ENCODE results near the gene FBRS. TPM values are rescaled to one million over a fixed set of nuclear protein-coding genes. Genes with fewer than 3 reads are reported as not detected.
"Not testable (repeated sequence)": the region's sequence is repeated elsewhere in the genome, so short reads cannot be mapped to it uniquely, and the experiment has no call there.

FBRS gene
- total RNA-seq, 4 donors from 2014 or later, result 22.0 to 34.8 (median 28.0) TPM

DNA sequence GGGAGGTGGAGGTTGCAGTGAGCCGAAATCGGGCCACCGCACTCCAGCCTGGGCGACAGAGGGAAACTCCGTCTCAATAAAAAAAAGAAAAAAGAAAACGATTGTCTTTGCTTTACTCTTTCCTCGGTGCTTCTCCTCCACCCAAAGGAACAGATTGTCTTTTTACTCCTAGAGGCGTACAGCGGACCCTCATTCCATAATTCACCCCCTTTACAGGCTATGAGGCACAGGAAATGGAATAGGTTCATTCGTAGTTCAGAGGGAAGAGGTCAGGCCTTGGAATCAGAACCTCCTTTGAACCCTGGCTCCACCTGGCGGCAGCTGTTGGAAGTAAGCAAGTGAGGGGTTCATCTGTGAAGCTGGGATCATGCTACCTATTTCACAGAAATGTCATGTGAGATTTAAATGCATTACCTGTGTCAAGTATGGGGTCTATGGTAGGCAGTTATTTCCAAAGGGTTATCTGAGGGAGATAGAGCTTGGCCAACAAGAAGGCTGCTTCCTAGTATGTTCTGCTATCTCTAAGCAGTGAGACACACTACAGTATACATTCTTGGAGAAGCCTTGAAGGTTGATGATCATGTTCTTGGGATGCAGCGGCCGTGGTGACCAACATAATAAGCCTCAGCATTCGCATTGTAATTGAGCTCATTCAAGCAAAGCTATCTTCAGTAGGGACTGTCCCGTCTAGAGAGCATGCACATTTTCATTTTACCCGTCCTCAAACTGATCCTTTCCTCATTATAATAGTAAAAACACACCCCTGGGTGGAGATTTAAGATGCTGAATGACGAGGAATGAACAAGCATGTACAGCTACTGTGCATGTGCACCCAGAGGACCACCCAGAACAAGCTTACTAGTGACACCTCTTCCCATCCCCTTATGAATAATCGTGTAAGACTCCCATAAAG, 29.3 kb upstream of the FBRS start:
- Histone ChIP-seq H3K9me3 (no peaks in the 10 kb centered on the region), H3K27ac (peak overlapping the region; percentile 39 to 71 (median 61)), H3K36me3 (no peaks in the 10 kb centered on the region), H3K4me1 (no peaks in the 10 kb centered on the region), H3K27me3 (no peaks in the 10 kb centered on the region), H3K4me3 (peak overlapping the region; percentile 30 to 41 (median 34))
- ATAC-seq (peak; percentile 88 to 95), DNase-seq (peak; percentile 54 to 73)
- intact Hi-C loops (cut with DNase I; ENCODE audit: low total_unique reads) (loop anchor here (1.0 to 5.0 kb wide), 3 partner anchors 44 to 197 kb away; partner anchors contain the start of genes DCTPP1 and ZNF785), in situ Hi-C loops (cut with MboI; ENCODE audit: low sequenced_read_pairs in 4 of 4) (loop anchor here in 3 of 4 donors (10.0 to 25.0 kb wide), 2 partner anchors 192 to 194 kb away; partner anchors contain the start of genes DCTPP1 (in 3 of the 3) and SEPHS2 (in 1 of the 3))
- no peak for TF ChIP-seq POLR2A (IDR thresholded peaks at IDR 0.05)
- TF ChIP-seq, protein P1, sequence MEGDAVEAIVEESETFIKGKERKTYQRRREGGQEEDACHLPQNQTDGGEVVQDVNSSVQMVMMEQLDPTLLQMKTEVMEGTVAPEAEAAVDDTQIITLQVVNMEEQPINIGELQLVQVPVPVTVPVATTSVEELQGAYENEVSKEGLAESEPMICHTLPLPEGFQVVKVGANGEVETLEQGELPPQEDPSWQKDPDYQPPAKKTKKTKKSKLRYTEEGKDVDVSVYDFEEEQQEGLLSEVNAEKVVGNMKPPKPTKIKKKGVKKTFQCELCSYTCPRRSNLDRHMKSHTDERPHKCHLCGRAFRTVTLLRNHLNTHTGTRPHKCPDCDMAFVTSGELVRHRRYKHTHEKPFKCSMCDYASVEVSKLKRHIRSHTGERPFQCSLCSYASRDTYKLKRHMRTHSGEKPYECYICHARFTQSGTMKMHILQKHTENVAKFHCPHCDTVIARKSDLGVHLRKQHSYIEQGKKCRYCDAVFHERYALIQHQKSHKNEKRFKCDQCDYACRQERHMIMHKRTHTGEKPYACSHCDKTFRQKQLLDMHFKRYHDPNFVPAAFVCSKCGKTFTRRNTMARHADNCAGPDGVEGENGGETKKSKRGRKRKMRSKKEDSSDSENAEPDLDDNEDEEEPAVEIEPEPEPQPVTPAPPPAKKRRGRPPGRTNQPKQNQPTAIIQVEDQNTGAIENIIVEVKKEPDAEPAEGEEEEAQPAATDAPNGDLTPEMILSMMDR (IDR thresholded peaks at IDR 0.05 in 4 of 5, conservative IDR thresholded peaks at IDR 0.05 in 1 of 5), result peak; percentile 80 to 91 (median 86)

DNA sequence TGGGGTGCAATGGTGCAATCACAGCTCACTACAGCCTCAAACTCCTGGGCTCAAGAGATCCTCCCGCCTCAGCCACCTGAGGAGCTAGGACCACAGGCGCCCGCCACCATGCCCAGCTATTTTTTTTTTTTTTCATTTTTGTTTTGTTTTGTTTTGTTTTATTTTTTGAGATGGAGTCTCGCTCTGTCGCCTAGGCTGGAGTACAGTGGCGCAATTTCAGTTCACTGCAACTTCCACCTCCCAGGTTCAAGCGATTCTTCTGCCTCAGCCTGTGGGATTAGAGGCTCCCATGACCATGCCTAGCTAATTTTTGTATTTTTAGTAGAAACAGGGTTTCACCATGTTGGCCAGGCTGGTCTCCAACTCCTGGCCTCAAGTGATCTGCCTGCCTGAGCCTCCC, 25.8 kb upstream of the FBRS start:
- H3K36me3 ChIP-seq; H3K9me3 ChIP-seq; H3K27me3 ChIP-seq; DNase-seq; H3K27ac ChIP-seq; H3K4me3 ChIP-seq; ATAC-seq; intact Hi-C loops (cut with DNase I; ENCODE audit: low total_unique reads): not testable (repeated sequence)
- H3K4me1 ChIP-seq, result peaks cover 9 to 16% of the 10 kb centered on the region in 2 donors
- in situ Hi-C loops (cut with MboI; ENCODE audit: low sequenced_read_pairs in 4 of 4), result loop anchor here in 2 of 4 donors (10.0 to 25.0 kb wide), 2 partner anchors 58 to 195 kb away; partner anchors contain the start of genes DCTPP1 (in 1 of the 2), SEPHS2 (in 1 of the 2) and ZNF688 (in 1 of the 2)

DNA sequence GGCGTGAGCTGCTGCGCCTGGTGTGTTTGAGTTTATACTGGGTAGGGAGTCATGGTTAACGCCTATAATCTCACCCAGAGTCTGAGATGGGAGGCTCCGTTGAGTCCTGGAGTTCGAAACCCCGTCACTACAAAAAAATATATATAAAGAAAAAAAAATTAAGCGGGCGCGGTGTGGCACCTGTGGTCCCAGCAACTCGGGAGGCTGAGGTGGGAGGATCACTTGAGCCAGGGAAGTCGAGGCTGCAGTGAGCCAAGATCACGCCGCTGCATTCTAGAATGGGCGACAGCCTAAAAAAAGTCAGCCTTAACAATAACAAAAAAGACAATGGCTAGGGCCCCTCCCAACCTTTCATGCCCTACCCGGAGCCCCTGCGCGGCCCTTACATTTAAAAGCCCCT, 24.7 kb upstream of the FBRS start:
- no peak for DNase-seq
- no peak for ATAC-seq
- peaks cover 9 to 16% of the 10 kb centered on the region in 2 donors for H3K4me1 ChIP-seq
- intact Hi-C loops (cut with DNase I; ENCODE audit: low total_unique reads) (no loop called here), in situ Hi-C loops (cut with MboI; ENCODE audit: low sequenced_read_pairs in 4 of 4) (loop anchor here in 2 of 4 donors (10.0 to 25.0 kb wide), 2 partner anchors 59 to 196 kb away; partner anchors contain the start of genes DCTPP1 (in 1 of the 2), SEPHS2 (in 1 of the 2) and ZNF688 (in 1 of the 2))
- no peaks in the 10 kb centered on the region for H3K27me3 ChIP-seq
- no peaks in the 10 kb centered on the region for H3K9me3 ChIP-seq
- H3K4me3 ChIP-seq, result peak overlapping the region; percentile 68 to 84 (median 78)
- peak overlapping the region; percentile 83 to 92 (median 88) for H3K27ac ChIP-seq
- TF ChIP-seq POLR2A (IDR thresholded peaks at IDR 0.05), result no peak
- TF ChIP-seq, protein P1 (IDR thresholded peaks at IDR 0.05 in 4 of 5, conservative IDR thresholded peaks at IDR 0.05 in 1 of 5), result no peak
- no peaks in the 10 kb centered on the region for H3K36me3 ChIP-seq

DNA sequence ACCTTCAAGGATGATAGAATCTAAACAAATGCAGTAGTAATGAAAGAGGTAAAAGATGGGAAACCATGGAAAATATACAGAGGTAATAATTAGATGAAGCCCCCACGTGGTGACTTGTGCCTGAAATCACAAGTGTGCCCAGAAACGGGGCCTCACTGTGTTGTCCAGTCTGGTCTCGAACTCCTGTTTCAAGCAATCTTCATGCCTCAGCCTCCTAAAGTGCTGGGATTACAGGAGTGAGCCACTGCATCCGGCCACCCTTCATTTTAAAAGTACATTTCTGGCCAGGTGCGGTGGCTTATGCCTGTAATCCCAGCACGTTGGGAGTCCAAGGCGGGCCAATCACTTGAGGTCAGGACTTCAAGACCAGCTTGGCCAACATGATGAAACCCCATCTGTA, 21.6 kb upstream of the FBRS start:
- no peak for DNase-seq

DNA sequence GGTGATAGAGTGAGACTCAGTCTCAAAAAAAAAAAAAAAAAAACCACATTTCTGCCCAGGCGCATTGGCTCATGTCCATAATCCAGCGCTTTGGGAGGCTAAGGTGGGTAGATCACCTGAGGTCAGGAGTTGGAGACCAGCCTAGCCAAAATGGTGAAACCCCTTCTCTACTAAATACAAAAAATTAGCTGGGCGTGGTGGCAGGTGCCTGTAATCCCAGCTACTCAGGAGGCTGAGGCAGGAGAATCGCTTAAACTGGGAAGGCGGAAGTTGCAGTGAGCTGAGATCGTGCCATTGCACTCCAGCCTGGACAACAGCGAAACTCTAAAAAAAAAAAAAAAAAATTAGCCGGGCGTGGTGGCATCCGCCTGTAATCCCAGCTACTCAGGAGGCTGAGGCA, 21.1 kb upstream of the FBRS start:
- H3K36me3 ChIP-seq; H3K27ac ChIP-seq; ATAC-seq; DNase-seq; H3K4me3 ChIP-seq; intact Hi-C loops (cut with DNase I; ENCODE audit: low total_unique reads); H3K27me3 ChIP-seq; H3K9me3 ChIP-seq: not testable (repeated sequence)
- peaks cover 9 to 16% of the 10 kb centered on the region in 2 donors for H3K4me1 ChIP-seq
- in situ Hi-C loops (cut with MboI; ENCODE audit: low sequenced_read_pairs in 4 of 4), result loop anchor here in 2 of 4 donors (10.0 to 25.0 kb wide), 2 partner anchors 62 to 200 kb away; partner anchors contain the start of genes DCTPP1 (in 1 of the 2), SEPHS2 (in 1 of the 2) and ZNF688 (in 1 of the 2)

More for the DNA sequence above, 21.6 kb upstream of the FBRS start:
- no peak overlapping the region for H3K27ac ChIP-seq
- in situ Hi-C loops (cut with MboI; ENCODE audit: low sequenced_read_pairs in 4 of 4) (loop anchor here in 2 of 4 donors (10.0 to 25.0 kb wide), 2 partner anchors 62 to 199 kb away; partner anchors contain the start of genes DCTPP1 (in 1 of the 2), SEPHS2 (in 1 of the 2) and ZNF688 (in 1 of the 2)), intact Hi-C loops (cut with DNase I; ENCODE audit: low total_unique reads) (no loop called here)
- H3K4me1 ChIP-seq, result peaks cover 9 to 16% of the 10 kb centered on the region in 2 donors
- H3K9me3 ChIP-seq, result no peaks in the 10 kb centered on the region
- H3K27me3 ChIP-seq, result no peaks in the 10 kb centered on the region
- H3K36me3 ChIP-seq, result no peaks in the 10 kb centered on the region
- TF ChIP-seq POLR2A (IDR thresholded peaks at IDR 0.05), result no peak
- TF ChIP-seq, protein P1 (IDR thresholded peaks at IDR 0.05 in 4 of 5, conservative IDR thresholded peaks at IDR 0.05 in 1 of 5), result no peak
- no peak overlapping the region for H3K4me3 ChIP-seq
- no peak for ATAC-seq
